Measurements from ENCODE around the gene FLYWCH2. TPM values are rescaled to one million over a fixed set of nuclear protein-coding genes. Genes with fewer than 3 reads are reported as not detected.

FLYWCH2 gene
- total RNA-seq, 1 donor from 2014 or later = 45.9 TPM

- H3K27ac Mint-ChIP-seq = peak overlapping the region; percentile 70
- peaks cover 27% of the 10 kb centered on the region for H3K27me3 Mint-ChIP-seq
- H3K4me3 Mint-ChIP-seq = peak overlapping the region; percentile 75
- no peak for DNase-seq (ENCODE audit: extremely low spot score, unreplicated experiment)
- H3K36me3 Mint-ChIP-seq = peaks cover 9% of the 10 kb centered on the region
- H3K4me1 Mint-ChIP-seq (ENCODE audit: unreplicated experiment) = no peaks in the 10 kb centered on the region
- peaks cover 7% of the 10 kb centered on the region for H3K9me3 Mint-ChIP-seq
- TF ChIP-seq, protein P1, sequence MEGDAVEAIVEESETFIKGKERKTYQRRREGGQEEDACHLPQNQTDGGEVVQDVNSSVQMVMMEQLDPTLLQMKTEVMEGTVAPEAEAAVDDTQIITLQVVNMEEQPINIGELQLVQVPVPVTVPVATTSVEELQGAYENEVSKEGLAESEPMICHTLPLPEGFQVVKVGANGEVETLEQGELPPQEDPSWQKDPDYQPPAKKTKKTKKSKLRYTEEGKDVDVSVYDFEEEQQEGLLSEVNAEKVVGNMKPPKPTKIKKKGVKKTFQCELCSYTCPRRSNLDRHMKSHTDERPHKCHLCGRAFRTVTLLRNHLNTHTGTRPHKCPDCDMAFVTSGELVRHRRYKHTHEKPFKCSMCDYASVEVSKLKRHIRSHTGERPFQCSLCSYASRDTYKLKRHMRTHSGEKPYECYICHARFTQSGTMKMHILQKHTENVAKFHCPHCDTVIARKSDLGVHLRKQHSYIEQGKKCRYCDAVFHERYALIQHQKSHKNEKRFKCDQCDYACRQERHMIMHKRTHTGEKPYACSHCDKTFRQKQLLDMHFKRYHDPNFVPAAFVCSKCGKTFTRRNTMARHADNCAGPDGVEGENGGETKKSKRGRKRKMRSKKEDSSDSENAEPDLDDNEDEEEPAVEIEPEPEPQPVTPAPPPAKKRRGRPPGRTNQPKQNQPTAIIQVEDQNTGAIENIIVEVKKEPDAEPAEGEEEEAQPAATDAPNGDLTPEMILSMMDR (conservative IDR thresholded peaks at IDR 0.05) = no peak
Observed at GRCh38 chr16:2856061-2856670, 26.8 kb upstream of the FLYWCH2 start.

- peak overlapping the region; percentile 75 for H3K4me3 Mint-ChIP-seq
- H3K27me3 Mint-ChIP-seq = peaks cover 30% of the 10 kb centered on the region
Observed at GRCh38 chr16:2856686-2857450, 26.1 kb upstream of the FLYWCH2 start.

DNA sequence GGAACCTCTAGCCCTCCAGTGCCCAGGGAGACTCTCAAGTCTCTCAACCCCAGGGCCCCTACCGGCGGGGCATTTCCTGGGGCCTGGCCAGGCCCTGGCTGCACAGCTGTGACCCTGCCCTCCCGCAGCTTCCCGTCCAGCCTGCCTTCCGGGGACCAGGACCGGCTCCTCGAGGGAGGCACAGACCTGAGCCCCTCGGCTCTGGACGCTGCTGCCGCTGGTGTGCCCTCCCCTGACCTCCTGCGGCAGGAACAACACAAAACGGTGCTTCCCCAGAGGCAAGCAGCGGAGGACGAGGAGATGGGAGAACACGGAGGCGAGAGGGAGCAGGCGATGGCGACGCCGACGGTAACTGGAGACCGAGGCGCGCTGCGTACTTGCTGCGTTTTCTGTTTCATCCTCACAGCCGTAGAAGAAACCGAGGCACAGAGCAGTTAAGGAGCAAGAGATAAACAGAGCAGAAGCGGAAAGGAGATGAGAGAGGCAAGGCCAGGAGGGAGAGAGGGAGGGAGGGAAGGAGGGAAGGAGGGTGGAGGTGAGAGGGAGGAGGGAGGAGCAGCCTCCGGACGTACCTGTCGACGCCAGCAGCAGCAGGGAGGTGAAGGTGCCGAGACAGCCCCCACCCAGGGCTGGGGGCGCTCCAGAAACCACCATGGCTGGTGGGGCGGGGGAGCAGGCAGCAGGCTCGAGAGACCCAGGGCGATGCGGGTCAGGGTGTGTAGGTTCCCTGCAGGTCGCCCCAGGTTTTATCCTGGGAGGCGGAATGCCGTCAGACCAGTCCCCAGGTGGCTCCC lies 25.4 kb upstream of the FLYWCH2 start, which contains the start of gene PRSS22:
TSS of gene PRSS22 (minus strand) at position 720 of the 794 bp plus-strand sequence. CDS start at position 654, 66 bp downstream.
- no peaks in the 10 kb centered on the region for H3K4me1 Mint-ChIP-seq (ENCODE audit: unreplicated experiment)
- no peak for DNase-seq (ENCODE audit: extremely low spot score, unreplicated experiment)
- TF ChIP-seq, protein P1 (conservative IDR thresholded peaks at IDR 0.05) = no peak
- H3K36me3 Mint-ChIP-seq = peaks cover 9% of the 10 kb centered on the region
- peak within 1 kb of the TSS; percentile 93 for H3K4me3 Mint-ChIP-seq
- peak within 1 kb of the TSS; percentile 89 for H3K27ac Mint-ChIP-seq
- peaks cover 10% of the 10 kb centered on the region for H3K9me3 Mint-ChIP-seq
- H3K27me3 Mint-ChIP-seq = peaks cover 30% of the 10 kb centered on the region

More at GRCh38 chr16:2856686-2857450, 26.1 kb upstream of the FLYWCH2 start:
- Mint-ChIP-seq H3K9me3 (peaks cover 10% of the 10 kb centered on the region), H3K4me1 (ENCODE audit: unreplicated experiment) (no peaks in the 10 kb centered on the region), H3K36me3 (peaks cover 9% of the 10 kb centered on the region), H3K27ac (peak overlapping the region; percentile 70)
- TF ChIP-seq, protein P1 (conservative IDR thresholded peaks at IDR 0.05) = no peak
- DNase-seq (ENCODE audit: extremely low spot score, unreplicated experiment) = no peak

- peak overlapping the region; percentile 66 for H3K4me3 Mint-ChIP-seq
- no peak for DNase-seq (ENCODE audit: extremely low spot score, unreplicated experiment)
- peaks cover 10% of the 10 kb centered on the region for H3K9me3 Mint-ChIP-seq
Observed at GRCh38 chr16:2858245-2859025, 24.6 kb upstream of the FLYWCH2 start.

More at GRCh38 chr16:2858245-2859025, 24.6 kb upstream of the FLYWCH2 start:
- TF ChIP-seq, protein P1 (conservative IDR thresholded peaks at IDR 0.05) = no peak
- H3K27ac Mint-ChIP-seq = peak overlapping the region; percentile 77
- H3K27me3 Mint-ChIP-seq = peaks cover 30% of the 10 kb centered on the region
- peaks cover 9% of the 10 kb centered on the region for H3K36me3 Mint-ChIP-seq
- no peaks in the 10 kb centered on the region for H3K4me1 Mint-ChIP-seq (ENCODE audit: unreplicated experiment)
